ENCODE results near the gene TMEM117. TPM values are rescaled to one million over a fixed set of nuclear protein-coding genes. Genes with fewer than 3 reads are reported as not detected.
"Not testable (repeated sequence)": the region's sequence is repeated elsewhere in the genome, so short reads cannot be mapped to it uniquely, and the experiment has no call there.

The TMEM117 gene
- total RNA-seq, 2 experiments from 2014 or later = 0.95 to 0.96 TPM

DNA sequence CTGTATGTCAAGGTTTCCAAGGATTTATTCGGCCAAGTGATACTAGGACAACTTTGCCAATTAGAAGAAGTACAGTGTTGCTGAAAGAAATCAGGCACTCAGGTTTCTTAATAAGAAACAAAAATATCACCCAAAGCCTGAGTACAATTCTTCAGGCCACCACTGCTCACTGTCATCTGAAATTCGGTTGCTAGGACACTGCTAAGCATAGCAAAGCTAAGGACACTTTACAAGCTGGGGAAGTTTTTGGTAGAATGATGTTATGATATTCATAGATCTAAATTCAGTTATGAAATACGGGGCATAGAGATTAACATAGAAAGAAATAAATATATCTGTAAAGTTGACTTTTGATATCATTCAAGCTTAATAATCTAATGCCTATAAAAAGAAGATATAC lies 535.1 kb downstream of the TMEM117 start:
- ChIA-PET POLR2A (no interaction called here), CTCF (no interaction called here)
- ATAC-seq (no peak), DNase-seq (no peak)
- intact Hi-C loops (cut with micrococcal nuclease) = no loop called here
- Mint-ChIP-seq H3K27ac (no peak overlapping the region), H3K4me1 (ENCODE audit: low read depth) (no peaks in the 10 kb centered on the region), H3K27me3 (no peaks in the 10 kb centered on the region), H3K9me3 (no peaks in the 10 kb centered on the region), H3K4me3 (no peak overlapping the region), H3K36me3 (ENCODE audit: low read depth) (no peaks in the 10 kb centered on the region)
- TF ChIP-seq, protein P1, sequence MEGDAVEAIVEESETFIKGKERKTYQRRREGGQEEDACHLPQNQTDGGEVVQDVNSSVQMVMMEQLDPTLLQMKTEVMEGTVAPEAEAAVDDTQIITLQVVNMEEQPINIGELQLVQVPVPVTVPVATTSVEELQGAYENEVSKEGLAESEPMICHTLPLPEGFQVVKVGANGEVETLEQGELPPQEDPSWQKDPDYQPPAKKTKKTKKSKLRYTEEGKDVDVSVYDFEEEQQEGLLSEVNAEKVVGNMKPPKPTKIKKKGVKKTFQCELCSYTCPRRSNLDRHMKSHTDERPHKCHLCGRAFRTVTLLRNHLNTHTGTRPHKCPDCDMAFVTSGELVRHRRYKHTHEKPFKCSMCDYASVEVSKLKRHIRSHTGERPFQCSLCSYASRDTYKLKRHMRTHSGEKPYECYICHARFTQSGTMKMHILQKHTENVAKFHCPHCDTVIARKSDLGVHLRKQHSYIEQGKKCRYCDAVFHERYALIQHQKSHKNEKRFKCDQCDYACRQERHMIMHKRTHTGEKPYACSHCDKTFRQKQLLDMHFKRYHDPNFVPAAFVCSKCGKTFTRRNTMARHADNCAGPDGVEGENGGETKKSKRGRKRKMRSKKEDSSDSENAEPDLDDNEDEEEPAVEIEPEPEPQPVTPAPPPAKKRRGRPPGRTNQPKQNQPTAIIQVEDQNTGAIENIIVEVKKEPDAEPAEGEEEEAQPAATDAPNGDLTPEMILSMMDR (IDR thresholded peaks at IDR 0.05) = no peak

DNA sequence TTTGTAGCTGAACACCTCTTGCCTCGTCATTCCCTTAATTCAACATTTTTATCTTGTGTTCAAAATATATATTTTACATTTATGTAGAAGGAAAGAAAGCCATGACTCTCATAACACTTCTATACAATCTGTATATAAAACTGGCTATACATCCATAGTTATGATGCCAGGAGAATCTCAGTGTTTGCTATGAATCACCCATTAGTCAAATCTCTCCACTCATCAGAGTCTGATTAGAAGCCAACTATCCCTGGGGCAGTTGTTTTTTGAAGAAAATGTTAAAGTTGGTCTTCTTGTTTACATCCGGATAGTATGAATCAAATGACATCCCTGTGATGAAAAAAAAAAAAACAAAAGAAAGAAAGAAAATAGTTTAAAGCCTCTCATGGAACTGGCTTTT lies 536.4 kb downstream of the TMEM117 start:
- TF ChIP-seq, protein P1 (IDR thresholded peaks at IDR 0.05) = no peak
- intact Hi-C loops (cut with micrococcal nuclease) = no loop called here
- no peaks in the 10 kb centered on the region for H3K36me3 Mint-ChIP-seq (ENCODE audit: low read depth)
- ATAC-seq (no peak), DNase-seq (no peak)
- no peaks in the 10 kb centered on the region for H3K4me1 Mint-ChIP-seq (ENCODE audit: low read depth)
- no peaks in the 10 kb centered on the region for H3K27me3 Mint-ChIP-seq
- POLR2A ChIA-PET = no interaction called here
- H3K9me3 Mint-ChIP-seq = no peaks in the 10 kb centered on the region
- CTCF ChIA-PET = no interaction called here
- H3K27ac Mint-ChIP-seq = no peak overlapping the region
- H3K4me3 Mint-ChIP-seq = no peak overlapping the region

DNA sequence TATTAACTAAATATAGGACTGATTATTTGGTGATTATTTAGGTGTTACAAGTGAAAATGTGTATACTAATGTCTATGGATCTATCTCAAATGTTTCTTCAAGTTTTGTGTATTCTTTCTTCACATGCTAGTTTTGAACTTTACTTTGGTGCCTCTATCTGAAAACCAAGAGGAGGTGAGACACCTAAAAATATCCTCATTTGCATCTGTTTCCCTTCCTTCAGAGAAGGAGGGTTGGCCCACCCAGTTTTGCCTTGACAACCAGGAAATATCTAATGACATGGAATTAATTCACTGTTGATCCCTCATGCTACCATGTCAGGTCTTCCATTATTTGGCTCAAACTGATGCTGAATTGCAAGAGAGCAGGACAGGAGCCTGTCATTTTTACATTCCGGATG lies 539.8 kb downstream of the TMEM117 start:
- Mint-ChIP-seq H3K4me1 (ENCODE audit: low read depth) (no peaks in the 10 kb centered on the region), H3K27me3 (no peaks in the 10 kb centered on the region), H3K36me3 (ENCODE audit: low read depth) (no peaks in the 10 kb centered on the region), H3K9me3 (no peaks in the 10 kb centered on the region), H3K4me3 (no peak overlapping the region), H3K27ac (no peak overlapping the region)
- ChIA-PET POLR2A (no interaction called here), CTCF (interaction anchor here (1.0 kb wide), 1 partner anchor 18 kb away, joined by 3 read pairs; no protein-coding TSS in a partner anchor)
- TF ChIP-seq, protein P1 (IDR thresholded peaks at IDR 0.05) = no peak
- ATAC-seq (no peak), DNase-seq (no peak)
- intact Hi-C loops (cut with micrococcal nuclease) = no loop called here

DNA sequence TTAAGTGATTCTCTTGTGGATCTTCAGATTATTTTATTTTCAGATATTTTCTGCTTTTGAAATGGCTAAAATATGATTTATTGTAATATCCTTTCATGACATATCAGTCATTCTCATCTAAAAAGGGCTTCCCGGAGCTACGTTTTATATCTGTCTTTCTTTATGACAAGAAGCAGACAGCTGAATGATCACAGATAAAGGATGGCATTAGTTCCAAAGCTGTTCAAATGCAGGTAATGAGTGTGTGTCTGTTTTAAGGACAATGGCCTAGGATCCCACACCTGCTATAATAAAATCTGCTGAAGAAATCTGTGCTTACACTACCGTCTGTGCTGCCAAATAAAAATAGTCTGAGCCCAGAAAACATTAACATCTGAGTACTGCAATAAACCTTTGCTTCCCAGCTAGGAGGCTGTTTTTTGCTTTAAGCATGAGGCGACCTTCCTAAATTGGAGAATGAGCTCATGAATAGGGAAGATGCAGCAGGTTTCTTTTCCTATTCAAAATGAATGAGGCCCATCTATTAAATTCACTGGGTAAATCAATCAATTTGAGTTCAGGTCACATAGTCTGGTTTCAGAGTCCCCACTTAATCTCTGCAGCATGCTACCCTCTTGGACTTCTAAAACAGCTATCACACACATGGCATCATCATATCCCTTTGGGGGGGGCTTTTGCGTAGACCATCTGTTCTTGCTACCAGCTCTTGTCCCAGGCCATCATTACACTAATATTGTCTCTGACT lies 541.7 kb downstream of the TMEM117 start:
- H3K27ac Mint-ChIP-seq = no peak overlapping the region
- no peaks in the 10 kb centered on the region for H3K9me3 Mint-ChIP-seq
- TF ChIP-seq, protein P1 (IDR thresholded peaks at IDR 0.05) = no peak
- DNase-seq (no peak), ATAC-seq (no peak)
- POLR2A ChIA-PET = no interaction called here
- no peaks in the 10 kb centered on the region for H3K36me3 Mint-ChIP-seq (ENCODE audit: low read depth)
- H3K4me1 Mint-ChIP-seq (ENCODE audit: low read depth) = no peaks in the 10 kb centered on the region
- intact Hi-C loops (cut with micrococcal nuclease) = no loop called here
- H3K27me3 Mint-ChIP-seq = no peaks in the 10 kb centered on the region
- CTCF ChIA-PET = interaction anchor here (1.3 kb wide), 1 partner anchor 17 kb away, joined by 3 read pairs; no protein-coding TSS in a partner anchor
- H3K4me3 Mint-ChIP-seq = no peak overlapping the region

DNA sequence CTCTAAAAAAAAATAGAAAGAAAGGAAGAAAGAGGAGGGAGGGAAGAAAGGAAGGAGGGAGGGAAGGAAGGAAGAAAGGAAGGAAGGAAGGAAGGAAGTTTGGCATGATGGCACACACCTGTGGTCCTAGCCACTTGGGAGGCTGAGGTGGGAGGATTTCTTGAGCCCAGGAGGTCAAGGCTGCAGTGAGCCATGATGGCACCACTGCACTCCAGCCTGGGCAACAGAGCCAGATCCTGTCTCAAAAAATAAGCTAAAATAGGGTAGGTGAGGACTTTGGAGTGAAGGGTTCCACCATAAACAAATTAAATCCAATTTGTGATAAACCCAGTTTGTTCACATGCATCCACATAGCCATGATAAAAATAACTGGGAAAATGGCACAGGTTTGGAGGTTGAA lies 543.2 kb downstream of the TMEM117 start:
- H3K4me1 Mint-ChIP-seq (ENCODE audit: low read depth); POLR2A ChIA-PET; H3K9me3 Mint-ChIP-seq; H3K27ac Mint-ChIP-seq; H3K36me3 Mint-ChIP-seq (ENCODE audit: low read depth); H3K27me3 Mint-ChIP-seq; intact Hi-C loops (cut with micrococcal nuclease); ATAC-seq; H3K4me3 Mint-ChIP-seq; CTCF ChIA-PET; DNase-seq: not testable (repeated sequence)

All from activated CD8-positive, alpha-beta T cell treated with anti-CD3 and anti-CD28 coated beads for 36 hours (primary cell).